Measurements from ENCODE around the gene SP6. TPM values are rescaled to one million over a fixed set of nuclear protein-coding genes. Genes with fewer than 3 reads are reported as not detected.

The SP6 gene
- total RNA-seq, 1 experiment from 2014 or later = 3.3 TPM

DNA sequence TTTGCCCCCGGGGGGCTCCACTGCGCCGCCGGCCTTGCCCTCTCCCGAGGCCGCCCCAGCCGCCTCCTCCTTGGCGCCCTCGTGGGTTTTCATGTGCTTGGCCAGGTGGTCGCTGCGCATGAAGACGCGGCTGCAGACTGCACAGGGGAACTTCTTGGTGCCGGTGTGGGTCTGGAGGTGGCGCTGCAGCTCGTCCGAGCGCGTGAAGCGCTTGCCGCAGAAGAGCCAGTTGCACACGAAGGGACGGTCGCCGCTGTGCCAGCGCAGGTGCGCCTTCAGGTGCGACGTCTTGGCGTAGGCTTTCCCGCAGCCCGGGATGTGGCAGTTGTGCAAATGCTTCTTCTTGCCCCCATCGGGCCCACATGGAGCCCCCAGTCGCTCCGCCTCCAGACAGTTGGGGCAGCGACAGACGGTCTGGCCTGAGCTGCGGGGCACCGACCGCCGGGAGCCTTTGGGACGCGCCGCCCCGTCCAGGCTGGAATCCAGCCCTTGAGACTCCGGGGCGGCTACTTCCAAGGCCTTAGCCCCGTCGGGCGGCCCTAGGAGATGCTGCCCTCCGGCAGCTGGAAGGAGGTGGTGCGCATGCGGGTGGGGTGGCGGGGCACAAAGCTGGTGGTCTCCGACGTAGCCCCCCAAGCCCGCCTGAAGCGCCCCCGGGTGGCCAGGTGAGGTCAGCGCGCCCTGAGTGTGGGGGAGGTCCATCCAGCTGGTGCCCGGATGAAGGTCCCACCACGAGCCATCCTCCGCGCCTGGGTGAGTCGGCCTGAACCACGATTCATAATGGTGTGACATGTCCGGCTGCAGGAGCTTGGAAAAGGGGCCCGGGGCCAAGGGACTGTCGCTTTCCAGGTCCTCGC is 3.4 kb downstream of the SP6 start (continued):
- TF ChIP-seq ERG (CRISPR knock-in tag; IDR thresholded peaks at IDR 0.05) = no peak
- TF ChIP-seq, protein P1, sequence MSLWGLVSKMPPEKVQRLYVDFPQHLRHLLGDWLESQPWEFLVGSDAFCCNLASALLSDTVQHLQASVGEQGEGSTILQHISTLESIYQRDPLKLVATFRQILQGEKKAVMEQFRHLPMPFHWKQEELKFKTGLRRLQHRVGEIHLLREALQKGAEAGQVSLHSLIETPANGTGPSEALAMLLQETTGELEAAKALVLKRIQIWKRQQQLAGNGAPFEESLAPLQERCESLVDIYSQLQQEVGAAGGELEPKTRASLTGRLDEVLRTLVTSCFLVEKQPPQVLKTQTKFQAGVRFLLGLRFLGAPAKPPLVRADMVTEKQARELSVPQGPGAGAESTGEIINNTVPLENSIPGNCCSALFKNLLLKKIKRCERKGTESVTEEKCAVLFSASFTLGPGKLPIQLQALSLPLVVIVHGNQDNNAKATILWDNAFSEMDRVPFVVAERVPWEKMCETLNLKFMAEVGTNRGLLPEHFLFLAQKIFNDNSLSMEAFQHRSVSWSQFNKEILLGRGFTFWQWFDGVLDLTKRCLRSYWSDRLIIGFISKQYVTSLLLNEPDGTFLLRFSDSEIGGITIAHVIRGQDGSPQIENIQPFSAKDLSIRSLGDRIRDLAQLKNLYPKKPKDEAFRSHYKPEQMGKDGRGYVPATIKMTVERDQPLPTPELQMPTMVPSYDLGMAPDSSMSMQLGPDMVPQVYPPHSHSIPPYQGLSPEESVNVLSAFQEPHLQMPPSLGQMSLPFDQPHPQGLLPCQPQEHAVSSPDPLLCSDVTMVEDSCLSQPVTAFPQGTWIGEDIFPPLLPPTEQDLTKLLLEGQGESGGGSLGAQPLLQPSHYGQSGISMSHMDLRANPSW (CRISPR knock-in tag; conservative IDR thresholded peaks at IDR 0.05; ENCODE audit: low read depth) = no peak

DNA sequence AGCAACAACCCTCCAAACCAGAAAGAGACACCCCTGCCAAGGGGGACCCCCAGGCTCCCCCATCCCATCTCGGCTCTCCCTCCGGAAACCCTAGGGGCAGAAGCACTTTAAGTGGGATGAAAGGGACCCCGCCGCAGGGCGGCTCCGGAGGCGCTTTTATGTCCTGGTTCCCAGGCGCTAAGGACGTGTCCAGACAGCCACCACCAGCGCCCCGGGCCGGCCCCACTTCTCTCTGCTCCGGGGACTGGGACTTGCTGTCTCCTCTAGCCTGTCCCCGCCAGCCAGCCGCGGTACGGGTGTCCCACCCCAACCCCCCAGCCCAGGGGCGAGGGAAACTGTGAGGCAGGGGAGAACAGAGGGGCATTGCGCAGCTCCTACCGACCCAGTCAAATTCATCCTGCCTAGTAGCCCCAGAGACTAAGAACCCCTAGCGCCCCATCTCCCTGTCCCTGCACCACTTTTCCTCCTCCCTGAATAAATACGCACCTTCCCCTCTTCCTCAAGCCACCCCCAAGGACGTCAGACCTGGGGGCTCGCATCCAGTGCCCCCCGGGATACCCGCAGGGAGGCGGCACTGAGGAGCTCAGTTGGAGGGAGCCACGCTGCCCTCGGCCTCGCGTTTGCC is 4.1 kb downstream of the SP6 start:
- ATAC-seq (no peak), DNase-seq (ENCODE audit: low spot score) (peak; percentile 53)
- peaks cover 45% of the 10 kb centered on the region for H3K4me1 Mint-ChIP-seq
- H3K9me3 Mint-ChIP-seq = no peaks in the 10 kb centered on the region
- CTCF ChIA-PET = interaction anchor here (0.7 to 19.3 kb wide), 34 partner anchors 10 to 174 kb away, joined by 3 to 1122 read pairs (median 10); partner anchors contain the start of genes CDK5RAP3, LRRC46, MRPL10 and OSBPL7
- H3K27me3 Mint-ChIP-seq (ENCODE audit: low read depth) = peaks cover 70% of the 10 kb centered on the region
- peak overlapping the region; percentile 77 for H3K4me3 Mint-ChIP-seq
- POLR2A ChIA-PET = interaction anchor here (1.0 to 2.2 kb wide), 4 partner anchors 16 to 49 kb away, joined by 4 to 15 read pairs (median 10); partner anchors contain the start of genes LRRC46, MRPL10 and SP2
- H3K36me3 Mint-ChIP-seq = no peaks in the 10 kb centered on the region
- H3K27ac Mint-ChIP-seq = no peak overlapping the region
- TF ChIP-seq KAT7 (CRISPR knock-in tag; IDR thresholded peaks at IDR 0.05; ENCODE audit: borderline replicate concordance) (no peak), ZNF263 (CRISPR knock-in tag; IDR thresholded peaks at IDR 0.05; ENCODE audit: low read depth) (no peak), NR3C1 (CRISPR knock-in tag; conservative IDR thresholded peaks at IDR 0.05; ENCODE audit: low read depth) (no peak), ZNF281 (CRISPR knock-in tag; IDR thresholded peaks at IDR 0.05) (no peak), PREB (CRISPR knock-in tag; IDR thresholded peaks at IDR 0.05; ENCODE audit: borderline replicate concordance) (no peak), SP1 (CRISPR knock-in tag; conservative IDR thresholded peaks at IDR 0.05) (no peak), NFYB (CRISPR knock-in tag; conservative IDR thresholded peaks at IDR 0.05; ENCODE audit: low read depth) (no peak), SMAD4 (CRISPR knock-in tag; IDR thresholded peaks at IDR 0.05) (no peak), ZNF512 (CRISPR knock-in tag; IDR thresholded peaks at IDR 0.05; ENCODE audit: borderline replicate concordance) (no peak), OVOL2 (CRISPR knock-in tag; IDR thresholded peaks at IDR 0.05; ENCODE audit: borderline replicate concordance) (no peak), AR (CRISPR knock-in tag; IDR thresholded peaks at IDR 0.05) (no peak), FOXP1 (CRISPR knock-in tag; IDR thresholded peaks at IDR 0.05; ENCODE audit: borderline replicate concordance) (no peak), ATF1 (CRISPR knock-in tag; IDR thresholded peaks at IDR 0.05) (no peak), MYBL2 (CRISPR knock-in tag; IDR thresholded peaks at IDR 0.05) (no peak)
- TF ChIP-seq, protein P2, sequence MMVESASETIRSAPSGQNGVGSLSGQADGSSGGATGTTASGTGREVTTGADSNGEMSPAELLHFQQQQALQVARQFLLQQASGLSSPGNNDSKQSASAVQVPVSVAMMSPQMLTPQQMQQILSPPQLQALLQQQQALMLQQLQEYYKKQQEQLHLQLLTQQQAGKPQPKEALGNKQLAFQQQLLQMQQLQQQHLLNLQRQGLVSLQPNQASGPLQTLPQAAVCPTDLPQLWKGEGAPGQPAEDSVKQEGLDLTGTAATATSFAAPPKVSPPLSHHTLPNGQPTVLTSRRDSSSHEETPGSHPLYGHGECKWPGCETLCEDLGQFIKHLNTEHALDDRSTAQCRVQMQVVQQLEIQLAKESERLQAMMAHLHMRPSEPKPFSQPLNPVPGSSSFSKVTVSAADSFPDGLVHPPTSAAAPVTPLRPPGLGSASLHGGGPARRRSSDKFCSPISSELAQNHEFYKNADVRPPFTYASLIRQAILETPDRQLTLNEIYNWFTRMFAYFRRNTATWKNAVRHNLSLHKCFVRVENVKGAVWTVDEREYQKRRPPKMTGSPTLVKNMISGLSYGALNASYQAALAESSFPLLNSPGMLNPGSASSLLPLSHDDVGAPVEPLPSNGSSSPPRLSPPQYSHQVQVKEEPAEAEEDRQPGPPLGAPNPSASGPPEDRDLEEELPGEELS (CRISPR knock-in tag; IDR thresholded peaks at IDR 0.05) = no peak

Measured in WTC11 (cell line).